Measurements from ENCODE around the gene SERPINA12.

- no peak for TF ChIP-seq EZH2 (IDR thresholded peaks at IDR 0.05)
- no peak for TF ChIP-seq POLR2AphosphoS5 (IDR thresholded peaks at IDR 0.05; ENCODE audit: borderline replicate concordance, low read depth, low read length)
These were observed 36.0 kb upstream of the SERPINA12 start for GRCh38 chr14:94545131-94545841.

All from SK-N-MC (cell line).